ENCODE measurements around the gene SLC12A2. TPM values are rescaled to one million over a fixed set of nuclear protein-coding genes. Genes with fewer than 3 reads are reported as not detected.

Gene SLC12A2
- polyA plus RNA-seq, 1 donor from 2014 or later: 28.6 TPM

DNA sequence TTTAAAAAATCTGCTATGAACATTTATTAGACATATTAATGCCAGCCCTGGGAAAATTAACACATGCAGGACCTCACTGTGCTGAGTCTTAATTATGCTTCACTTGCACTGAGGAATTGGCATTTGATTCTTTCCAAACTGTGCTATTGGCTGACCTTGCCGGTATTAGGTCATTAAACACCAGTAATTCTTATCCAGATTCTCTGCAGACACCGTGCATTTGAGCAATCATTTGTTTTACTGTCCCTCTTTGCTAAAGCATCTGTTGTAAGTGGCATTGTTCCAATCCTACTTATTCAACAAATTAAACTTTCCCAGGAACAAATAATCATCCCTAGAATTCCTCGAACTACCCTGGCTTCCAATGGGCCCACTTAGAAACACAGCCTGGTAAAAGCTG is 145.0 kb downstream of the SLC12A2 start:
- H3F3A ChIP-seq (ENCODE audit: insufficient read depth, low read length, poor library complexity, severe bottlenecking): no peaks in the 10 kb centered on the region

DNA sequence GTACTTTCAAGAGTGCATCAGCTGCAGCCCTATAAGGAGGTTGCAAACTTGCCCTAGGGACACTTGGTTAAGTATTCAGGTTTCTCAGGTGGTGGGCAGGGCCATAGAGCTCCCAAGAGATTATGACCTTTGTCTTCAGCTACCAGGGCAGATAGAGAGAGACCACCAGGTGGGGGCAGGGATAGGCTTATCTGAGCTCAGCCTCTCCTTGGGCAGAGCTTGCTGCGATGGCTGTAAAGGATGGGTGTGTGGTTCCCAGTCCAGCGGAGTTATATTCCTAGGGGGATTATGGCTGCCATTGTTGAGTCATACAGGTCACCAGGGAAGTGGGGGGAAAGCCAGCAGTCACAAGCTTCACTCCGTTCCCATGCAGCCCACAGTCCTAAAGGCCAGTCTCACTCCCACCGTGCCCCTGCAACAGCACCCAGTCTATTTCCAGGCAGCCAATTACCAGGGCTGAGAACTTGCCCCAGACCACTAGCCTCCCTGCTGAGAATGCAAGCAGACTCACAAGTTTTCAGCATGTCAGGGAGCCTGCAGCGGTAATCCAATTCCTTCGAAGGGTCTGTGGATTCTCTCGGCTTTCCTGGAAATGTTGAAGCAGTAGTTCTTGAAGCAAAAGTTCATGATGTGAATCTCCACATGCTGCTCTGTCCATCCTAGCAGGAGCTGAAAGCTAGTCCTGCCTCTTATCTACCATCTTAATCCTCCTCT is 151.5 kb downstream of the SLC12A2 start:
- Histone ChIP-seq H3K27me3 (ENCODE audit: insufficient read depth, low read depth, low read length) (no peaks in the 10 kb centered on the region), H3K9me3 (ENCODE audit: low read length) (no peaks in the 10 kb centered on the region), H2AFZ (ENCODE audit: low read depth, low read length) (no peak overlapping the region), H4K20me1 (ENCODE audit: insufficient read depth) (no peaks in the 10 kb centered on the region), H3K79me2 (replicated peaks; ENCODE audit: insufficient read depth, low read length) (no peaks in the 10 kb centered on the region), H3K9ac (ENCODE audit: low read length) (no peak overlapping the region), H3K27ac (ENCODE audit: low read length) (no peak overlapping the region), H3F3A (ENCODE audit: insufficient read depth, low read length, poor library complexity, severe bottlenecking) (no peaks in the 10 kb centered on the region), H3K4me2 (ENCODE audit: low read length) (no peak overlapping the region), H3K36me3 (ENCODE audit: insufficient read depth, low read length) (no peaks in the 10 kb centered on the region), H3K4me3 (ENCODE audit: low read length) (no peak overlapping the region), H3K9me2 (ENCODE audit: insufficient read depth, low read length) (no peaks in the 10 kb centered on the region)
- TF ChIP-seq POLR2AphosphoS5 (IDR thresholded peaks at IDR 0.05) (no peak), SMC3 (conservative IDR thresholded peaks at IDR 0.05; ENCODE audit: poor library complexity) (no peak), EP300 (conservative IDR thresholded peaks at IDR 0.05; ENCODE audit: poor library complexity, severe bottlenecking) (no peak), TAF1 (IDR thresholded peaks at IDR 0.05; ENCODE audit: low read depth) (no peak), RAD21 (conservative IDR thresholded peaks at IDR 0.05) (no peak), MXI1 (conservative IDR thresholded peaks at IDR 0.05; ENCODE audit: poor library complexity, severe bottlenecking) (no peak), EZH2 (IDR thresholded peaks at IDR 0.05; ENCODE audit: borderline replicate concordance, insufficient read depth, low read length, poor library complexity, severe bottlenecking) (no peak)
- TF ChIP-seq, protein P1, sequence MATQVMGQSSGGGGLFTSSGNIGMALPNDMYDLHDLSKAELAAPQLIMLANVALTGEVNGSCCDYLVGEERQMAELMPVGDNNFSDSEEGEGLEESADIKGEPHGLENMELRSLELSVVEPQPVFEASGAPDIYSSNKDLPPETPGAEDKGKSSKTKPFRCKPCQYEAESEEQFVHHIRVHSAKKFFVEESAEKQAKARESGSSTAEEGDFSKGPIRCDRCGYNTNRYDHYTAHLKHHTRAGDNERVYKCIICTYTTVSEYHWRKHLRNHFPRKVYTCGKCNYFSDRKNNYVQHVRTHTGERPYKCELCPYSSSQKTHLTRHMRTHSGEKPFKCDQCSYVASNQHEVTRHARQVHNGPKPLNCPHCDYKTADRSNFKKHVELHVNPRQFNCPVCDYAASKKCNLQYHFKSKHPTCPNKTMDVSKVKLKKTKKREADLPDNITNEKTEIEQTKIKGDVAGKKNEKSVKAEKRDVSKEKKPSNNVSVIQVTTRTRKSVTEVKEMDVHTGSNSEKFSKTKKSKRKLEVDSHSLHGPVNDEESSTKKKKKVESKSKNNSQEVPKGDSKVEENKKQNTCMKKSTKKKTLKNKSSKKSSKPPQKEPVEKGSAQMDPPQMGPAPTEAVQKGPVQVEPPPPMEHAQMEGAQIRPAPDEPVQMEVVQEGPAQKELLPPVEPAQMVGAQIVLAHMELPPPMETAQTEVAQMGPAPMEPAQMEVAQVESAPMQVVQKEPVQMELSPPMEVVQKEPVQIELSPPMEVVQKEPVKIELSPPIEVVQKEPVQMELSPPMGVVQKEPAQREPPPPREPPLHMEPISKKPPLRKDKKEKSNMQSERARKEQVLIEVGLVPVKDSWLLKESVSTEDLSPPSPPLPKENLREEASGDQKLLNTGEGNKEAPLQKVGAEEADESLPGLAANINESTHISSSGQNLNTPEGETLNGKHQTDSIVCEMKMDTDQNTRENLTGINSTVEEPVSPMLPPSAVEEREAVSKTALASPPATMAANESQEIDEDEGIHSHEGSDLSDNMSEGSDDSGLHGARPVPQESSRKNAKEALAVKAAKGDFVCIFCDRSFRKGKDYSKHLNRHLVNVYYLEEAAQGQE (IDR thresholded peaks at IDR 0.05; ENCODE audit: borderline replicate concordance): no peak
- TF ChIP-seq, protein P2, sequence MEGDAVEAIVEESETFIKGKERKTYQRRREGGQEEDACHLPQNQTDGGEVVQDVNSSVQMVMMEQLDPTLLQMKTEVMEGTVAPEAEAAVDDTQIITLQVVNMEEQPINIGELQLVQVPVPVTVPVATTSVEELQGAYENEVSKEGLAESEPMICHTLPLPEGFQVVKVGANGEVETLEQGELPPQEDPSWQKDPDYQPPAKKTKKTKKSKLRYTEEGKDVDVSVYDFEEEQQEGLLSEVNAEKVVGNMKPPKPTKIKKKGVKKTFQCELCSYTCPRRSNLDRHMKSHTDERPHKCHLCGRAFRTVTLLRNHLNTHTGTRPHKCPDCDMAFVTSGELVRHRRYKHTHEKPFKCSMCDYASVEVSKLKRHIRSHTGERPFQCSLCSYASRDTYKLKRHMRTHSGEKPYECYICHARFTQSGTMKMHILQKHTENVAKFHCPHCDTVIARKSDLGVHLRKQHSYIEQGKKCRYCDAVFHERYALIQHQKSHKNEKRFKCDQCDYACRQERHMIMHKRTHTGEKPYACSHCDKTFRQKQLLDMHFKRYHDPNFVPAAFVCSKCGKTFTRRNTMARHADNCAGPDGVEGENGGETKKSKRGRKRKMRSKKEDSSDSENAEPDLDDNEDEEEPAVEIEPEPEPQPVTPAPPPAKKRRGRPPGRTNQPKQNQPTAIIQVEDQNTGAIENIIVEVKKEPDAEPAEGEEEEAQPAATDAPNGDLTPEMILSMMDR (IDR thresholded peaks at IDR 0.05; ENCODE audit: poor library complexity, severe bottlenecking): no peak

More for the DNA sequence above, 145.0 kb downstream of the SLC12A2 start:
- Histone ChIP-seq H3K79me2 (replicated peaks; ENCODE audit: insufficient read depth, low read length) (no peaks in the 10 kb centered on the region), H3K4me3 (ENCODE audit: low read length) (no peak overlapping the region), H4K20me1 (ENCODE audit: insufficient read depth) (no peaks in the 10 kb centered on the region), H3K27me3 (ENCODE audit: insufficient read depth, low read depth, low read length) (no peaks in the 10 kb centered on the region), H2AFZ (ENCODE audit: low read depth, low read length) (no peak overlapping the region), H3K9me2 (ENCODE audit: insufficient read depth, low read length) (no peaks in the 10 kb centered on the region), H3K4me2 (ENCODE audit: low read length) (no peak overlapping the region), H3K36me3 (ENCODE audit: insufficient read depth, low read length) (no peaks in the 10 kb centered on the region), H3K27ac (ENCODE audit: low read length) (no peak overlapping the region), H3K9ac (ENCODE audit: low read length) (no peak overlapping the region), H3K9me3 (ENCODE audit: low read length) (no peaks in the 10 kb centered on the region)
- no peak for TF ChIP-seq MXI1 (conservative IDR thresholded peaks at IDR 0.05; ENCODE audit: poor library complexity, severe bottlenecking)

All from neural cell (in vitro differentiated cells).